ENCODE measurements around the gene TP63.

Gene TP63

GRCh38 chr3:189936201-189936945 lies 305.2 kb downstream of the TP63 start:
- no peak for DNase-seq (ENCODE audit: low spot score)

GRCh38 chr3:189937302-189938127 lies 306.3 kb downstream of the TP63 start:
- peak; percentile 31 for DNase-seq (ENCODE audit: low spot score)

GRCh38 chr3:189941125-189941524 lies 309.9 kb downstream of the TP63 start:
- DNase-seq (ENCODE audit: low spot score), result no peak

- DNase-seq (ENCODE audit: low spot score), result no peak
Observed at GRCh38 chr3:189941679-189942078, 310.5 kb downstream of the TP63 start.

- DNase-seq (ENCODE audit: low spot score), result no peak
Observed at GRCh38 chr3:189942948-189943347, 311.8 kb downstream of the TP63 start.

GRCh38 chr3:189944285-189945145 lies 313.3 kb downstream of the TP63 start:
- no peak for DNase-seq (ENCODE audit: low spot score)

GRCh38 chr3:189945935-189946709 lies 314.9 kb downstream of the TP63 start:
- no peak for DNase-seq (ENCODE audit: low spot score)

Measured in SW480 (cell line).